ENCODE results near the gene CHI3L2. TPM values are rescaled to one million over a fixed set of nuclear protein-coding genes. Genes with fewer than 3 reads are reported as not detected.

The CHI3L2 gene
- total RNA-seq, 1 experiment from 2014 or later: not detected

DNA sequence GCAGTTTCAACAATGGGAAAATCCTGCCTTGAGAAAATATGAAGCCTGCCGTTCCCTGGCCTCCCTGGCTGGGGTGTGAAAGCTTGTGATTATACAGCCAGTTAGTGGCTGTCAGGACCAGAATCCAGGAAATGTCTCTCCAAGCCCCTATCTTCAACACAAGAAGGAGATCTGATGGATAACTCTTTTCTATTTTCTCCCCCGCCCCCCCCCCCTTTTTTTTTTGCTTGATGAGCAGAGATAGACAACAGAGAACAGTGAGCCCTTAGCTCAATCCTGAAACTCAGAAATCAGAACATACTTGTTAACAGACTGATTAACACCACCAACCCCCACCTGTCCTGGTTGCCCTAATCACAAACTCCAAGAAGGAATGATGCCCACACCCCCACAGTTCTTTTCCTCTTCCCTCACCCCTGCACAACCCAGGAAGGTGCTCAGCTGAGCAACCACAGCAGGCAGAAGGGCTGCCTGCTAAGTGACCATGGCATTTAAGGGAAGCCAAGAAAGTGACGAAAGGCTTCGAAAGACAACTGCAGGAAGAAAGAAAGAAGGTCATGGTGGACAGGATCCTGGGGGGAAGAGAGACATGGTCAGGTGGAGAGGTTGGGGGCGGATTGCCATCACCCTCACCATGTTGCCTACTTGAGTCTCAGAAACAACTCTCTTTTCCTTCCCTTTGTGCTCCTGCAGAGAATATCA lies 14.7 kb upstream of the CHI3L2 start:
- no peak overlapping the region for H3K27ac ChIP-seq
- DNase-seq: no peak
- H2AFZ ChIP-seq: no peak overlapping the region
- no peaks in the 10 kb centered on the region for H3K9me2 ChIP-seq (ENCODE audit: insufficient read depth)
- H3K4me3 ChIP-seq: no peak overlapping the region
- H4K20me1 ChIP-seq (ENCODE audit: insufficient read depth): no peaks in the 10 kb centered on the region
- TF ChIP-seq EZH2 (IDR thresholded peaks at IDR 0.05; ENCODE audit: low read depth): no peak
- TF ChIP-seq, protein P1, sequence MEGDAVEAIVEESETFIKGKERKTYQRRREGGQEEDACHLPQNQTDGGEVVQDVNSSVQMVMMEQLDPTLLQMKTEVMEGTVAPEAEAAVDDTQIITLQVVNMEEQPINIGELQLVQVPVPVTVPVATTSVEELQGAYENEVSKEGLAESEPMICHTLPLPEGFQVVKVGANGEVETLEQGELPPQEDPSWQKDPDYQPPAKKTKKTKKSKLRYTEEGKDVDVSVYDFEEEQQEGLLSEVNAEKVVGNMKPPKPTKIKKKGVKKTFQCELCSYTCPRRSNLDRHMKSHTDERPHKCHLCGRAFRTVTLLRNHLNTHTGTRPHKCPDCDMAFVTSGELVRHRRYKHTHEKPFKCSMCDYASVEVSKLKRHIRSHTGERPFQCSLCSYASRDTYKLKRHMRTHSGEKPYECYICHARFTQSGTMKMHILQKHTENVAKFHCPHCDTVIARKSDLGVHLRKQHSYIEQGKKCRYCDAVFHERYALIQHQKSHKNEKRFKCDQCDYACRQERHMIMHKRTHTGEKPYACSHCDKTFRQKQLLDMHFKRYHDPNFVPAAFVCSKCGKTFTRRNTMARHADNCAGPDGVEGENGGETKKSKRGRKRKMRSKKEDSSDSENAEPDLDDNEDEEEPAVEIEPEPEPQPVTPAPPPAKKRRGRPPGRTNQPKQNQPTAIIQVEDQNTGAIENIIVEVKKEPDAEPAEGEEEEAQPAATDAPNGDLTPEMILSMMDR (conservative IDR thresholded peaks at IDR 0.05): no peak
- H3K27me3 ChIP-seq (ENCODE audit: insufficient read depth, low read depth): no peaks in the 10 kb centered on the region
- H3K36me3 ChIP-seq (ENCODE audit: low read depth): no peaks in the 10 kb centered on the region
- H3K9me3 ChIP-seq (ENCODE audit: insufficient read depth, low read depth): no peaks in the 10 kb centered on the region; the same call in 1 of the 2 replicates
- no peaks in the 10 kb centered on the region for H3K79me2 ChIP-seq (ENCODE audit: low read depth)
- H3F3A ChIP-seq (ENCODE audit: insufficient read depth, low read depth): 0 out of 2 replicates have a peak, but pooled peaks cover 4% of the 10 kb centered on the region
- no TSS peak for BruUV-seq (replicated peaks)
- no peak overlapping the region for H3K4me2 ChIP-seq
- intact Hi-C loops (cut with micrococcal nuclease; ENCODE audit: unreplicated experiment): no loop called here
- ChIA-PET POLR2A (ENCODE audit: unreplicated experiment) (no interaction called here), CTCF (no interaction called here)
- H3K4me1 ChIP-seq (replicated peaks; ENCODE audit: insufficient read depth): peaks cover 15% of the 10 kb centered on the region

DNA sequence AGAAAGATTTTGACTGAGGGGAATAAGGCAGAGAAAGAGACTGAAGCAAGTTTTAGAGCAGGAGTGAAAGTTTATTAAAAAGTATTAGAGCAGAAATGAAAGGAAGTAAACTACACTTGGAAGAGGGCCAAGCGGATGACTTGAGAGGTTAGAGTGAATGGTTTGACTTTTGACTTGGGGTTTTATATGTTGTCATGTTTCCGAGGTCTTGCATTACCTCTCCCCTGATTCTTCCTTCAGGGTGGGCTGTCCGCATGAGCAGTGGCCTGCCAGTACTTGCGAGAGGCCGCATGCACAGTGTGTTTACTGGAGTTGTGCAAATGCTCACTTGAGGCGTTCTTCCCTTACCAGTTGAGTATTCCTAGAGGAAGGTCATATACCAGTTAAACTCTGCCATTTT lies 14.1 kb upstream of the CHI3L2 start:
- Histone ChIP-seq H3F3A (ENCODE audit: insufficient read depth, low read depth) (0 out of 2 replicates have a peak, but pooled peaks cover under 1% of the 10 kb centered on the region), H3K36me3 (ENCODE audit: low read depth) (no peaks in the 10 kb centered on the region), H2AFZ (no peak overlapping the region), H3K27me3 (ENCODE audit: insufficient read depth, low read depth) (no peaks in the 10 kb centered on the region), H3K9me2 (ENCODE audit: insufficient read depth) (no peaks in the 10 kb centered on the region), H4K20me1 (ENCODE audit: insufficient read depth) (no peaks in the 10 kb centered on the region), H3K4me1 (replicated peaks; ENCODE audit: insufficient read depth) (peaks cover 14% of the 10 kb centered on the region), H3K4me2 (no peak overlapping the region), H3K27ac (no peak overlapping the region), H3K9me3 (ENCODE audit: insufficient read depth, low read depth) (no peaks in the 10 kb centered on the region; the same call in 1 of the 2 replicates), H3K79me2 (ENCODE audit: low read depth) (no peaks in the 10 kb centered on the region), H3K4me3 (no peak overlapping the region)
- CTCF ChIA-PET: no interaction called here
- intact Hi-C loops (cut with micrococcal nuclease; ENCODE audit: unreplicated experiment): no loop called here
- BruUV-seq (replicated peaks): no TSS peak
- POLR2A ChIA-PET (ENCODE audit: unreplicated experiment): no interaction called here
- no peak for DNase-seq
- TF ChIP-seq, protein P1 (conservative IDR thresholded peaks at IDR 0.05): no peak
- TF ChIP-seq EZH2 (IDR thresholded peaks at IDR 0.05; ENCODE audit: low read depth): no peak

DNA sequence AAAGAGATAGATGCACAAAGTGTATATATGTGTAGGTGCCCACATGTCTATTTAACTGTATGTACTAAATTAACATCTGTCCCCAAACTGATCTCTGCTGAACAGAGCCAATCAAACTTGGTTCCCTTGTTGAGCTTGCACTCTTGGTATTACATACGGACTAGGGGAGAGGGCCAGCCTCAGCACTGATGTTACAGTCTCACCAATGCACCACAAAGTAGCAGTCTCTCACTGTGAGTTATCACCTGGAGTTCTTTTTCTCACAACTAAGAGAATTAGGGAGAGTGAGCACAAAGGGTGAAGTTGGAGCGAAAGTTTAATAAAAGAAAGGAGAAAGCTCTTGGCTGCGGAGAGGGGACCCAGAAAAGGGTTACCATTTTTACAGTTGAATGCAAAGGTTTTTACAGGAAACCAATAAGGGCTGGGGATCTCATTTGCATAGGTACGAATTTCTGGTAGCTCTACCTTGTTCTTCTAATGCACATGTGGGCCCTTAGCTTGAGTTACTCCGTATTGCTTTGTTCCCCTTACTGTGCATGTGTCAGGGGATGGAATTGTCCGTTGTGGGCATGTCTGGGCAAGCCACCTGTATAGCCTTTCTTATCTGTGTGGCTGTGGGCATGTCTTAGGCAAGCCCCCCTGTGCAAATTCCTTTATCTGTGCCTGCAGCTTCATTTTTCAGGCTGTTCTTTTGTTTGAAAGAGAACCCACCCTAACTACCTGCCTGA lies 13.3 kb upstream of the CHI3L2 start:
- H3K27me3 ChIP-seq (ENCODE audit: insufficient read depth, low read depth): no peaks in the 10 kb centered on the region
- no TSS peak for BruUV-seq (replicated peaks)

More for the DNA sequence above, 13.3 kb upstream of the CHI3L2 start:
- no peaks in the 10 kb centered on the region for H3F3A ChIP-seq (ENCODE audit: insufficient read depth, low read depth)
- H3K27ac ChIP-seq: no peak overlapping the region
- no peaks in the 10 kb centered on the region for H3K36me3 ChIP-seq (ENCODE audit: low read depth)
- no peaks in the 10 kb centered on the region; the same call in 1 of the 2 replicates for H3K9me3 ChIP-seq (ENCODE audit: insufficient read depth, low read depth)
- H4K20me1 ChIP-seq (ENCODE audit: insufficient read depth): no peaks in the 10 kb centered on the region
- no peak overlapping the region for H3K4me3 ChIP-seq
- intact Hi-C loops (cut with micrococcal nuclease; ENCODE audit: unreplicated experiment): no loop called here
- no peaks in the 10 kb centered on the region for H3K79me2 ChIP-seq (ENCODE audit: low read depth)
- peaks cover 6% of the 10 kb centered on the region for H3K4me1 ChIP-seq (replicated peaks; ENCODE audit: insufficient read depth)
- no peak for TF ChIP-seq EZH2 (IDR thresholded peaks at IDR 0.05; ENCODE audit: low read depth)
- TF ChIP-seq, protein P1 (conservative IDR thresholded peaks at IDR 0.05): no peak
- H3K9me2 ChIP-seq (ENCODE audit: insufficient read depth): no peaks in the 10 kb centered on the region
- no peak for DNase-seq
- H3K4me2 ChIP-seq: no peak overlapping the region
- H2AFZ ChIP-seq: no peak overlapping the region
- CTCF ChIA-PET: no interaction called here
- POLR2A ChIA-PET (ENCODE audit: unreplicated experiment): no interaction called here

Measured in PC-9 (cell line).